GM18868 (cell line): Measurements from ENCODE around the gene DTNB.
"Not testable (repeated sequence)": the region's sequence is repeated elsewhere in the genome, so short reads cannot be mapped to it uniquely, and the experiment has no call there.

ENCODE experiments used
- ATAC-seq: cut with Tn5 transposase; IDR thresholded peaks from one replicate; pipeline ENCODE4 v1.9.1; 2021; ENCODE audit warnings: mild to moderate bottlenecking, moderate library complexity; ENCODE audit not compliant: unreplicated experiment

Gene DTNB

GRCh38 chr2:25426326-25426725 is 247.1 kb downstream of the DTNB start:
- ATAC-seq = no peak

- ATAC-seq = no peak
Measured at GRCh38 chr2:25424426-25425028, 248.8 kb downstream of the DTNB start.

GRCh38 chr2:25421820-25422411 is 251.5 kb downstream of the DTNB start:
- no peak for ATAC-seq

GRCh38 chr2:25421289-25421688 is 252.1 kb downstream of the DTNB start:
- no peak for ATAC-seq

GRCh38 chr2:25420820-25421237 is 252.5 kb downstream of the DTNB start:
- ATAC-seq = peak; percentile 36

- ATAC-seq = peak; percentile 71
Measured at GRCh38 chr2:25419678-25420242, 253.6 kb downstream of the DTNB start.

GRCh38 chr2:25418944-25419677 is 254.3 kb downstream of the DTNB start:
- ATAC-seq = peak; percentile 45

GRCh38 chr2:25417715-25418369 is 255.5 kb downstream of the DTNB start:
- ATAC-seq = no peak

- no peak for ATAC-seq
Measured at GRCh38 chr2:25416674-25417073, 256.7 kb downstream of the DTNB start.

- ATAC-seq = no peak
Measured at GRCh38 chr2:25414781-25415180, 258.6 kb downstream of the DTNB start.

GRCh38 chr2:25413409-25413808 is 260.0 kb downstream of the DTNB start:
- not testable (repeated sequence) for ATAC-seq

GRCh38 chr2:25411753-25412152 is 261.6 kb downstream of the DTNB start:
- ATAC-seq = no peak

- no peak for ATAC-seq
Measured at GRCh38 chr2:25411281-25411680, 262.1 kb downstream of the DTNB start.

GRCh38 chr2:25410370-25410769 is 263.0 kb downstream of the DTNB start:
- peak; percentile 41 for ATAC-seq

GRCh38 chr2:25409468-25409867 is 263.9 kb downstream of the DTNB start:
- ATAC-seq = no peak

GRCh38 chr2:25409044-25409443 is 264.3 kb downstream of the DTNB start:
- ATAC-seq = no peak

GRCh38 chr2:25405611-25406295 is 267.6 kb downstream of the DTNB start:
- ATAC-seq = no peak

GRCh38 chr2:25403120-25403760 is 270.1 kb downstream of the DTNB start:
- peak; percentile 51 for ATAC-seq

- peak; percentile 44 for ATAC-seq
Measured at GRCh38 chr2:25402477-25402876, 270.9 kb downstream of the DTNB start.

- ATAC-seq = no peak
Measured at GRCh38 chr2:25401307-25402026, 271.9 kb downstream of the DTNB start.
